ENCODE measurements around the gene RSAD2. TPM values are rescaled to one million over a fixed set of nuclear protein-coding genes. Genes with fewer than 3 reads are reported as not detected.

The RSAD2 gene, protein sequence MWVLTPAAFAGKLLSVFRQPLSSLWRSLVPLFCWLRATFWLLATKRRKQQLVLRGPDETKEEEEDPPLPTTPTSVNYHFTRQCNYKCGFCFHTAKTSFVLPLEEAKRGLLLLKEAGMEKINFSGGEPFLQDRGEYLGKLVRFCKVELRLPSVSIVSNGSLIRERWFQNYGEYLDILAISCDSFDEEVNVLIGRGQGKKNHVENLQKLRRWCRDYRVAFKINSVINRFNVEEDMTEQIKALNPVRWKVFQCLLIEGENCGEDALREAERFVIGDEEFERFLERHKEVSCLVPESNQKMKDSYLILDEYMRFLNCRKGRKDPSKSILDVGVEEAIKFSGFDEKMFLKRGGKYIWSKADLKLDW
- total RNA-seq, result 3.3 and 5.0 TPM in 2 replicates

GRCh38 chr2:6877402-6878304 lies at the start of gene RSAD2:
RSAD2 (plus strand) TSS chr2:6877777; CDS start chr2:6877801, 24 bp downstream.

GRCh38 chr2:6865346-6866274 lies 12.0 kb upstream of the RSAD2 start, which contains the start of gene CMPK2:
CMPK2 (minus strand) TSS chr2:6865907; CDS start chr2:6865696, 211 bp downstream.

DNA sequence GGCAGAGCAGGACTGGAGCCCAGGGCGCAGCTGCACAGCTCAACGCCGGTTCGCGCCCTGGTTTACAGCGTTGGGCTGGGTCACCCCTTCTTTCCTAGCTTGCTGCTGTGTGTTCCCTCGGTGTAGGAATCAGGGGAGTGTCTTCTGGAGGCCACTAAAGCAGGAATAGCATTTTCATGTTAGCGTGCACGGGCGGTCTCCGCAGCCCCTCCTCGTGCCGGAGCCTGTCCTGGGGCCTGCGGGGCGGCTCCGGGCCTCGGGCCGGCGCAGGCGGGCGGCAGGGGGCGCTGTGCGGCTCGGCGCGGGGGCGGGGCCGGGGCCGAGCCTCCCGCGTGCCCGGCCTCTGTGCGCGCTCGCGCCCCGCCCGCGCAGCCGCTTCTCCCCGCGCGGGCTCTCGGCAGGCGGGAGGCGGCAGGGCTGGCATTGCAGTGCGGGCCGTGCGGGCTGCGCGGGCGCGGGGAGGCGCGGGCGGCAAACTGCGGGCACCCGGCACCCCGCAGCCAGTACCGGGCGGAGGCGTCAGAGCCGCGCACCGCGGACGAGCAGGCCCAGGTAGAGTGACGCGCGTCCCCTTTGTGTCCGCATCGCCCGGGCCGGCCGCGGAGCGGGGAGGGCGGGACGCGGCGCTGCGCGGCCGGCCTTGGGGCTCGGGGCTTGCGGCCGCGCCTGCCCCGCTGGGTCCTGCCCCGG lies 39.6 kb downstream of the RSAD2 start, which contains the start of gene RNF144A:
RNF144A (plus strand) TSS at position 342 of the 690 bp plus-strand sequence. CDS start 79,515 bp downstream, outside the sequence.

Other genes with a start within 250 kb of the RSAD2 start
- 3.0 and 6.0 TPM in 2 replicates for gene CMPK2, start 11.9 kb upstream of the RSAD2 start, total RNA-seq
- 6.6 and 14.0 TPM in 2 replicates for gene RNF144A, start 39.6 kb downstream of the RSAD2 start, total RNA-seq

All from hair follicle dermal papilla cell (primary cell).